IMR-90 (cell line): ENCODE data around the gene PLXNA3. TPM values are rescaled to one million over a fixed set of nuclear protein-coding genes. Genes with fewer than 3 reads are reported as not detected.

Source experiments
- ATAC-seq: fragments of 200-7000 bp; cut with Tn5 transposase; 2 replicates; pipeline ENCODE4 v1.9.1; 2020; ENCODE audit warnings: low read depth, mild to moderate bottlenecking, moderate library complexity
- BruUV-seq: library from RNA; stranded (reverse); fragments of 400-500 nt; replicated peaks from 2 replicates; lab custom pipeline; 2021; lab: Mats Ljungman, UMichigan
- CTCF ChIA-PET: fragments of 300-600 bp; formaldehyde crosslinking; extraction: SDS; loops from one replicate; lab custom pipeline; 2021; ENCODE audit warnings: antibody characterized with exemption; lab: Yijun Ruan, JAX
- POLR2A ChIA-PET: fragments of 300-600 bp; sonication (Branson Sonifier 250); formaldehyde crosslinking; loops from one replicate; lab custom pipeline; 2022; ENCODE audit warnings: antibody characterized with exemption; ENCODE audit not compliant: unreplicated experiment; lab: Charles Lee
- DNase-seq: peaks from one replicate; pipeline ENCODE4 v3.0.0; 2013
- H2AFZ ChIP-seq: replicated peaks from 2 replicates; pipeline ENCODE3; 2013; ENCODE audit warnings: low read length, mild to moderate bottlenecking; ENCODE audit not compliant: poor library complexity
- H2AK5ac ChIP-seq: 2 replicates; pipeline ENCODE4 v1.6.1; 2013; ENCODE audit warnings: low read depth, low read length, inconsistent platforms
- H2AK9ac ChIP-seq: replicated peaks from 2 replicates; pipeline ENCODE3; 2013; ENCODE audit warnings: mild to moderate bottlenecking, low read depth, low read length, moderate library complexity; ENCODE audit not compliant: poor library complexity
- H2BK120ac ChIP-seq: 2 replicates; pipeline ENCODE4 v1.6.1; 2013; ENCODE audit warnings: low read depth, low read length, inconsistent platforms
- H2BK15ac ChIP-seq: 3 replicates; pipeline ENCODE4 v1.6.1; 2013; ENCODE audit warnings: low read depth, low read length, inconsistent platforms
- H2BK20ac ChIP-seq: 2 replicates; pipeline ENCODE4 v1.6.1; 2013; ENCODE audit warnings: low read depth, mild to moderate bottlenecking, inconsistent platforms, low read length, moderate library complexity
- H2BK5ac ChIP-seq: 2 replicates; pipeline ENCODE4 v1.6.1; 2013; ENCODE audit warnings: mild to moderate bottlenecking, low read depth, low read length, inconsistent platforms; ENCODE audit not compliant: poor library complexity, severe bottlenecking
- H3K14ac ChIP-seq: replicated peaks from 2 replicates; pipeline ENCODE4 v1.6.1; 2013; ENCODE audit warnings: low read depth, low read length, inconsistent platforms
- H3K18ac ChIP-seq: 2 replicates; pipeline ENCODE4 v1.6.1; 2013; ENCODE audit warnings: low read depth, low read length, control low read depth
- H3K23ac ChIP-seq: 2 replicates; pipeline ENCODE4 v1.6.1; 2013; ENCODE audit warnings: low read depth, low read length, inconsistent platforms
- H3K27ac ChIP-seq: 2 replicates; pipeline ENCODE4 v1.5.1; 2013; ENCODE audit warnings: mild to moderate bottlenecking, control low read depth, low read length; ENCODE audit not compliant: insufficient read depth
- H3K27me3 ChIP-seq: 2 replicates; pipeline ENCODE4 v1.6.1; 2013; ENCODE audit warnings: low read length; ENCODE audit not compliant: control insufficient read depth, insufficient read depth
- H3K36me3 ChIP-seq: 2 replicates; pipeline ENCODE4 v1.6.1; 2013; ENCODE audit warnings: low read length, mixed read lengths; ENCODE audit not compliant: control insufficient read depth, insufficient read depth
- H3K4ac ChIP-seq: 2 replicates; pipeline ENCODE4 v1.6.1; 2013; ENCODE audit warnings: low read depth, low read length, inconsistent platforms
- H3K4me1 ChIP-seq: 2 replicates; pipeline ENCODE4 v1.6.1; 2013; ENCODE audit warnings: low read length, mixed read lengths; ENCODE audit not compliant: control insufficient read depth, insufficient read depth
- H3K4me2 ChIP-seq: 2 replicates; pipeline ENCODE4 v1.6.1; 2013; ENCODE audit warnings: low read depth, mild to moderate bottlenecking, control low read depth, low read length, moderate library complexity
- H3K4me3 ChIP-seq: 2 replicates; pipeline ENCODE4 v1.5.1; 2013; ENCODE audit warnings: low read depth, mild to moderate bottlenecking, control low read depth, low read length, moderate library complexity; ENCODE audit not compliant: insufficient read depth
- H3K56ac ChIP-seq: 2 replicates; pipeline ENCODE4 v1.6.1; 2013; ENCODE audit warnings: low read length, inconsistent platforms; ENCODE audit not compliant: insufficient read depth; ENCODE audit errors: extremely low read depth
- H3K79me1 ChIP-seq, 2 experiments: 2 replicates each; pipeline ENCODE4 v1.6.1; 2013; ENCODE audit warnings: low read length in 2 of 2, inconsistent platforms in 1 of 2, low read depth in 1 of 2
- H3K9ac ChIP-seq: 2 replicates; pipeline ENCODE4 v1.6.1; 2013; ENCODE audit warnings: low read depth, low read length, control low read depth
- H3K9me1 ChIP-seq: 2 replicates; pipeline ENCODE4 v1.6.1; 2013; ENCODE audit warnings: low read length, inconsistent platforms; ENCODE audit not compliant: insufficient read depth
- H3K9me3 ChIP-seq: 2 replicates; pipeline ENCODE4 v1.6.1; 2013; ENCODE audit warnings: low read length; ENCODE audit not compliant: control insufficient read depth, insufficient read depth
- H4K20me1 ChIP-seq: 2 replicates; pipeline ENCODE4 v1.6.1; 2013; ENCODE audit warnings: low read length, inconsistent platforms; ENCODE audit not compliant: insufficient read depth
- H4K5ac ChIP-seq: 2 replicates; pipeline ENCODE4 v1.6.1; 2013; ENCODE audit warnings: mild to moderate bottlenecking, low read depth, low read length, control low read depth
- H4K8ac ChIP-seq, 2 experiments: 2 replicates each; pipeline ENCODE4 v1.6.1; 2013; ENCODE audit warnings: low read depth in 2 of 2, low read length in 2 of 2, control low read depth in 1 of 2, inconsistent platforms in 1 of 2
- H4K91ac ChIP-seq: 2 replicates; pipeline ENCODE4 v1.6.1; 2013; ENCODE audit warnings: low read depth, low read length, inconsistent platforms; ENCODE audit not compliant: insufficient read depth
- CEBPB ChIP-seq: IDR thresholded peaks from 2 replicates; pipeline ENCODE4 v1.6.1; 2012; ENCODE audit warnings: low read depth, low read length, improper control_type of control experiment
- MAFK ChIP-seq: IDR thresholded peaks from 2 replicates; pipeline ENCODE4 v1.6.1; 2012; ENCODE audit warnings: low read depth, low read length, improper control_type of control experiment
- RAD21 ChIP-seq: IDR thresholded peaks from 2 replicates; pipeline ENCODE4 v1.6.1; 2012; ENCODE audit warnings: low read length, improper control_type of control experiment
- RFX5 ChIP-seq: IDR thresholded peaks from 2 replicates; pipeline ENCODE4 v1.8.0; 2012; ENCODE audit warnings: low read depth, mild to moderate bottlenecking, low read length, moderate library complexity
- SMC3 ChIP-seq: fragments of 150-350 bp; IDR thresholded peaks from 2 replicates; pipeline ENCODE4 v1.6.1; 2016; ENCODE audit warnings: low read depth, mild to moderate bottlenecking, antibody characterized with exemption, low read length, moderate library complexity
- WGBS, 2 experiments: methylation state at CpG; one replicate each; pipeline versions ENCODE4 v1.1.5 to v1.1.7; 2013; ENCODE audit warnings: missing lambda C conversion rate in 2 of 2; ENCODE audit not compliant: insufficient read length in 1 of 2; ENCODE audit errors: extremely low coverage in 2 of 2; 5-methylcytosine and 5-hydroxymethylcytosine counted together
- dilution Hi-C: fragments of 300-500 bp; cut with HindIII; formaldehyde crosslinking; loops from one replicate; pipeline ENCODE4 v1.14.3; 2018; ENCODE audit warnings: low sequenced_read_pairs; ENCODE audit not compliant: unreplicated experiment
- in situ Hi-C: fragments of 300-500 bp; cut with MboI; formaldehyde crosslinking; loops from 3 replicates; pipeline ENCODE4 v1.14.3; 2019; ENCODE audit warnings: low sequenced_read_pairs, inconsistent platforms, mixed read lengths
- intact Hi-C: fragments of 100-400 bp; cut with micrococcal nuclease; formaldehyde crosslinking; loops from 2 replicates; pipeline ENCODE4 v1.10.0; 2022
- polyA plus RNA-seq, 3 experiments: library from polyadenylated mRNA; depleted of rRNA; stranded (reverse); fragments of >200 nt; gene quantifications; 2 replicates each; pipeline ENCODE4 v1.2.3, GENCODE V29; 2012; ENCODE audit warnings: low replicate concordance in 1 of 3
- total RNA-seq: library from RNA; depleted of rRNA; stranded (reverse); fragments of >200 nt; gene quantifications from 2 replicates; pipeline ENCODE4 v1.2.3, GENCODE V29; 2012
- TF ChIP-seq, protein P1 (sequence below): conservative IDR thresholded peaks from 2 replicates; pipeline ENCODE4 v1.5.1; 2012; ENCODE audit warnings: mild to moderate bottlenecking, low read depth, low read length, improper control_type of control experiment

PLXNA3 gene
- total and polyA plus RNA-seq, 2 of the 4 experiments (the other 2 are of a cell fraction): 4.3 to 111 TPM

DNA sequence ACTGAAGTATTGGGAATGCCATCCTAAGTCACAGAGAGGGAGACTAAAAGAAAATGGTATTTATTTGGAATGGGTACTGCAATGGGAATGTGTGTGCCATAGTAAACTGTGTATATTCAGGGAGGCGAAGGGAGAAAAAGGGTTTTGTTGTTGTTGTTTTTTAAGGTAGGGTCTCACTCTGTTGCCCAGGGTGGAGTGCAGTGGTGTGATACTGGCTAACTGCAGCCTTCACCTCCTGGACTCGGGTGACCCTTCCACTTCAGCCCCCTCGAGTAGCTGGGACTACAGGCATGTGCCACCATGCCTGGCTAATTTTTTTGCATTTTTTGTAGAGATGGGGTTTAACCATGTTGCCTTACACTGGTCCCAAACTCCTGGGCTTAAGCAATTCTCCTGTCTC is 36.6 kb downstream of the PLXNA3 start:
- Histone ChIP-seq H3K36me3 (no peaks in the 10 kb centered on the region), H2BK20ac (no peak overlapping the region), H4K5ac (no peak overlapping the region), H2BK5ac (no peak overlapping the region), H3K4me1 (no peaks in the 10 kb centered on the region), H3K14ac (no peak overlapping the region), H3K27ac (no peak overlapping the region), H3K9me3 (no peaks in the 10 kb centered on the region), H4K91ac (no peak overlapping the region), H3K18ac (no peak overlapping the region), H3K4me2 (no peak overlapping the region), H2BK120ac (no peak overlapping the region), H2BK15ac (no peak overlapping the region), H3K56ac (no peak overlapping the region), H3K4me3 (no peak overlapping the region), H3K79me1 (peaks cover 0 to 2% of the 10 kb centered on the region in 2 experiments; a peak in 2 of 4 replicates), H3K23ac (no peak overlapping the region), H2AFZ (no peak overlapping the region), H3K27me3 (no peaks in the 10 kb centered on the region), H3K9ac (no peak overlapping the region), H3K4ac (no peak overlapping the region), H4K8ac (no peak overlapping the region), H3K9me1 (peaks cover under 1% of the 10 kb centered on the region; the same call in 1 of the 2 replicates), H4K20me1 (no peaks in the 10 kb centered on the region), H2AK9ac (no peak overlapping the region), H2AK5ac (no peak overlapping the region)
- in situ Hi-C loops: no loop called here
- BruUV-seq: no TSS peak
- WGBS, 2 experiments: no CpG with 5 or more reads among the region's 3 CpGs
- POLR2A ChIA-PET: no interaction called here
- no peak for ATAC-seq
- no peak for DNase-seq
- no peak for TF ChIP-seq RFX5
- TF ChIP-seq CEBPB: no peak
- no peak for TF ChIP-seq MAFK
- TF ChIP-seq, protein P1, sequence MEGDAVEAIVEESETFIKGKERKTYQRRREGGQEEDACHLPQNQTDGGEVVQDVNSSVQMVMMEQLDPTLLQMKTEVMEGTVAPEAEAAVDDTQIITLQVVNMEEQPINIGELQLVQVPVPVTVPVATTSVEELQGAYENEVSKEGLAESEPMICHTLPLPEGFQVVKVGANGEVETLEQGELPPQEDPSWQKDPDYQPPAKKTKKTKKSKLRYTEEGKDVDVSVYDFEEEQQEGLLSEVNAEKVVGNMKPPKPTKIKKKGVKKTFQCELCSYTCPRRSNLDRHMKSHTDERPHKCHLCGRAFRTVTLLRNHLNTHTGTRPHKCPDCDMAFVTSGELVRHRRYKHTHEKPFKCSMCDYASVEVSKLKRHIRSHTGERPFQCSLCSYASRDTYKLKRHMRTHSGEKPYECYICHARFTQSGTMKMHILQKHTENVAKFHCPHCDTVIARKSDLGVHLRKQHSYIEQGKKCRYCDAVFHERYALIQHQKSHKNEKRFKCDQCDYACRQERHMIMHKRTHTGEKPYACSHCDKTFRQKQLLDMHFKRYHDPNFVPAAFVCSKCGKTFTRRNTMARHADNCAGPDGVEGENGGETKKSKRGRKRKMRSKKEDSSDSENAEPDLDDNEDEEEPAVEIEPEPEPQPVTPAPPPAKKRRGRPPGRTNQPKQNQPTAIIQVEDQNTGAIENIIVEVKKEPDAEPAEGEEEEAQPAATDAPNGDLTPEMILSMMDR: no peak
- TF ChIP-seq SMC3: no peak
- TF ChIP-seq RAD21: no peak
- dilution Hi-C loops: no loop called here
- intact Hi-C loops: no loop called here
- CTCF ChIA-PET: no interaction called here
